HepG2 (cell line): ENCODE data around the gene PSENEN. TPM values are rescaled to one million over a fixed set of nuclear protein-coding genes. Genes with fewer than 3 reads are reported as not detected.

ENCODE experiments used
- ASH2L ChIP-seq: fragments of 300-600, 200-600 bp; sonication (generic); IDR thresholded peaks from 2 replicates; pipeline ENCODE4 v1.7.0; 2017; ENCODE audit warnings: low read depth, mild to moderate bottlenecking, moderate library complexity, mixed read lengths, low read length; ENCODE audit not compliant: insufficient read length
- ATF7-NPFF ChIP-seq: sonication (generic); formaldehyde crosslinking; IDR thresholded peaks from 2 replicates; pipeline ENCODE4 v1.8.1; 2023; ENCODE audit warnings: mild to moderate bottlenecking, low read depth, missing genetic modification reagents, moderate library complexity
- CCDC6 ChIP-seq: sonication (generic); formaldehyde crosslinking; IDR thresholded peaks from 2 replicates; pipeline ENCODE4 v1.8.1; 2022; ENCODE audit warnings: mild to moderate bottlenecking, missing genetic modification reagents, moderate library complexity
- EEA1 ChIP-seq: sonication (generic); formaldehyde crosslinking; IDR thresholded peaks from 2 replicates; pipeline ENCODE4 v1.5.1; 2020; ENCODE audit warnings: mild to moderate bottlenecking, missing genetic modification reagents, borderline replicate concordance
- EED ChIP-seq: sonication (generic); formaldehyde crosslinking; IDR thresholded peaks from 2 replicates; pipeline ENCODE4 v1.5.0; 2020; ENCODE audit warnings: mild to moderate bottlenecking, missing genetic modification reagents
- FIP1L1 ChIP-seq: fragments of 200-400 bp; formaldehyde crosslinking; IDR thresholded peaks from 2 replicates; pipeline ENCODE4 v1.6.1; 2018; ENCODE audit warnings: low read depth, mild to moderate bottlenecking, low read length, moderate library complexity, borderline replicate concordance; ENCODE audit not compliant: insufficient read depth
- FOXJ3 ChIP-seq: sonication (generic); formaldehyde crosslinking; IDR thresholded peaks from 2 replicates; pipeline ENCODE4 v1.4.0; 2020; ENCODE audit warnings: missing genetic modification reagents, mild to moderate bottlenecking, borderline replicate concordance
- GTF3A ChIP-seq: sonication (generic); formaldehyde crosslinking; conservative IDR thresholded peaks from 2 replicates; pipeline ENCODE4 v1.4.0; 2020; ENCODE audit warnings: mild to moderate bottlenecking, missing genetic modification reagents
- MTF1 ChIP-seq: sonication (generic); formaldehyde crosslinking; IDR thresholded peaks from 2 replicates; pipeline ENCODE4 v1.5.0; 2020; ENCODE audit warnings: missing genetic modification reagents
- NR2F2 ChIP-seq: IDR thresholded peaks from 2 replicates; pipeline ENCODE4 v1.6.1; 2012; ENCODE audit warnings: low read depth, inconsistent platforms, borderline replicate concordance
- PAX8 ChIP-seq: sonication (generic); formaldehyde crosslinking; IDR thresholded peaks from 2 replicates; pipeline ENCODE4 v1.8.0; 2022; ENCODE audit warnings: mild to moderate bottlenecking, missing genetic modification reagents, borderline replicate concordance
- RBAK ChIP-seq: sonication (generic); formaldehyde crosslinking; IDR thresholded peaks from 2 replicates; pipeline ENCODE4 v1.5.1; 2020; ENCODE audit warnings: mild to moderate bottlenecking, missing genetic modification reagents
- THRA ChIP-seq: sonication (generic); formaldehyde crosslinking; IDR thresholded peaks from 2 replicates; pipeline ENCODE4 v1.4.0; 2020; ENCODE audit warnings: missing genetic modification reagents, borderline replicate concordance
- ZFP62 ChIP-seq: sonication (generic); formaldehyde crosslinking; IDR thresholded peaks from 2 replicates; pipeline ENCODE4 v1.4.0; 2020; ENCODE audit warnings: missing genetic modification reagents
- ZFX ChIP-seq: sonication (generic); formaldehyde crosslinking; IDR thresholded peaks from 2 replicates; pipeline ENCODE4 v1.4.0; 2020; ENCODE audit warnings: mild to moderate bottlenecking, low read depth, missing genetic modification reagents, moderate library complexity
- ZNF468 ChIP-seq: sonication (generic); formaldehyde crosslinking; IDR thresholded peaks from 2 replicates; pipeline ENCODE4 v1.8.0; 2022; ENCODE audit warnings: mild to moderate bottlenecking, moderate library complexity, missing genetic modification reagents
- ZNF546 ChIP-seq: sonication (generic); formaldehyde crosslinking; conservative IDR thresholded peaks from 2 replicates; pipeline ENCODE4 v1.8.1; 2023; ENCODE audit warnings: mild to moderate bottlenecking, missing genetic modification reagents
- ZNF704 ChIP-seq: sonication (generic); formaldehyde crosslinking; IDR thresholded peaks from 2 replicates; pipeline ENCODE4 v1.8.1; 2023; ENCODE audit warnings: mild to moderate bottlenecking, inconsistent platforms, moderate library complexity, missing genetic modification reagents, borderline replicate concordance
- polyA plus RNA-seq, 8 experiments: library from polyadenylated mRNA; depleted of rRNA in 3 of 8; stranded (reverse) in 7 of 8; unstranded in 1 of 8; fragments of >200 nt; fragmentation: Illumina TruSeq in 4 of 8; extraction: Trizol in 4 of 8; gene quantifications; 2 replicates each; pipeline versions ENCODE4 v1.2.1 to v1.2.3, GENCODE V29; 2011 to 2016; ENCODE audit warnings: low read depth in 4 of 8, missing spikeins in 1 of 8, mixed read lengths in 1 of 8; ENCODE audit not compliant: insufficient read depth in 1 of 8
- total RNA-seq, 5 experiments: library from RNA; depleted of rRNA; stranded (reverse); fragments of >200 nt; fragmentation: Illumina TruSeq; extraction: Trizol; gene quantifications; 2 replicates each; pipeline ENCODE4 v1.2.3, GENCODE V29; 2016; ENCODE audit warnings: low read depth in 1 of 5
- TF ChIP-seq, protein P1 (sequence below): sonication (generic); formaldehyde crosslinking; IDR thresholded peaks from 2 replicates; pipeline ENCODE4 v1.9.0; 2021; ENCODE audit warnings: missing genetic modification reagents, borderline replicate concordance
- TF ChIP-seq, protein P2 (sequence below): sonication (generic); formaldehyde crosslinking; IDR thresholded peaks from 2 replicates; pipeline ENCODE4 v1.4.0; 2020; ENCODE audit warnings: missing genetic modification reagents
- TF ChIP-seq, protein P3 (sequence below): sonication (generic); formaldehyde crosslinking; IDR thresholded peaks from 2 replicates; pipeline ENCODE4 v1.8.1; 2023; ENCODE audit warnings: missing genetic modification reagents, mild to moderate bottlenecking, borderline replicate concordance

Gene PSENEN
- total and polyA plus RNA-seq, 2 of the 13 experiments (the other 11 are each of a cell fraction or from before 2014, with no cell fraction given), result 16.9 to 34.2 TPM

DNA sequence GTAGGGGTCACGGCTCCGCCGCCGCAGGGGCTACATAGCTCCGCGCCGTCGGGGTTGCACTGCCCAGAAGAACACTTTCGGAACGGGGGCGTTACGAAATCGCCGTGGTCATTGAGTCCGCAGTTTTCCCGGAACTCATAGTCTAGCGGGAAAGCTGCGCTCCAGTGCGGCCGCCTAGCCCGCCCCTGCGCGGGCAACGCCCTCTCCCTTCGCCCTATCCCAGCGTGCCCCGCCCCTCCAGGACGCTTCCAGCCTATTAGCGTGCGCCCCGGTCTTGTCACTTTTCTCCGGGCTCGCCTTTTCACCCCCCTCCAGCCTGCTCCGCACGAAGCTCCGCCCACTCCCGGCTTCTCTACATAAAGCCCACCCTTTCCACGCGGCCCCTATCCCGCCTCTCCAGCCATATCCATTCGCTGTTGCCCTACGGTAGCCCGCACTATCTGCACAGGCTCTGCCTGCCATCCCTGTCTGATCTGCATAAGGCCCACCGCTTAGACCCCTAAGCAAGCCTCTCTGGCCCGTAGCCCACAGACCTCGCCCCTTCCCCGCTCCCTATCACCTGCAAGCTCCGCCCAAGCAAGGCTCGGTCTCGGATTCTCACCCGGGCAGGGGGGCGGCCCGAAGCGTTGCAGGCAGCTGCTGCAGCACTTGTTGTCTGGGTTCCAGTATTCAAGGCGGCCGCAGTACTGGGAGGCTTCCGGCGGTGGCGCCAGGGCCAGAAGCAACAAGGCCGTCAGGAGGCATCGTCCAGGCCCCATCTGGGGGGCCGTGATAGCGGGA lies 4.8 kb upstream of the PSENEN start (continued):
- TF ChIP-seq THRA (CRISPR knock-in tag) (no peak), RBAK (CRISPR knock-in tag) (no peak), ZNF468 (CRISPR knock-in tag) (no peak), PAX8 (CRISPR knock-in tag) (no peak), ZFX (peak; percentile 86), ZNF546 (CRISPR knock-in tag) (no peak), NR2F2 (peak; percentile 39; the same call in 1 of the 2 replicates), CCDC6 (no peak; the same call in 1 of the 2 replicates), GTF3A (no peak), ZNF704 (CRISPR knock-in tag) (peak; percentile 37; the same call in 1 of the 2 replicates), ATF7-NPFF (CRISPR knock-in tag) (no peak), ASH2L (peak; percentile 76), EEA1 (CRISPR knock-in tag) (no peak), FOXJ3 (CRISPR knock-in tag) (0 out of 2 replicates have a peak, but pooled peaks have one; percentile 35), EED (CRISPR knock-in tag) (no peak), FIP1L1 (no peak), ZFP62 (CRISPR knock-in tag) (no peak), MTF1 (CRISPR knock-in tag) (no peak)
- TF ChIP-seq, protein P1, sequence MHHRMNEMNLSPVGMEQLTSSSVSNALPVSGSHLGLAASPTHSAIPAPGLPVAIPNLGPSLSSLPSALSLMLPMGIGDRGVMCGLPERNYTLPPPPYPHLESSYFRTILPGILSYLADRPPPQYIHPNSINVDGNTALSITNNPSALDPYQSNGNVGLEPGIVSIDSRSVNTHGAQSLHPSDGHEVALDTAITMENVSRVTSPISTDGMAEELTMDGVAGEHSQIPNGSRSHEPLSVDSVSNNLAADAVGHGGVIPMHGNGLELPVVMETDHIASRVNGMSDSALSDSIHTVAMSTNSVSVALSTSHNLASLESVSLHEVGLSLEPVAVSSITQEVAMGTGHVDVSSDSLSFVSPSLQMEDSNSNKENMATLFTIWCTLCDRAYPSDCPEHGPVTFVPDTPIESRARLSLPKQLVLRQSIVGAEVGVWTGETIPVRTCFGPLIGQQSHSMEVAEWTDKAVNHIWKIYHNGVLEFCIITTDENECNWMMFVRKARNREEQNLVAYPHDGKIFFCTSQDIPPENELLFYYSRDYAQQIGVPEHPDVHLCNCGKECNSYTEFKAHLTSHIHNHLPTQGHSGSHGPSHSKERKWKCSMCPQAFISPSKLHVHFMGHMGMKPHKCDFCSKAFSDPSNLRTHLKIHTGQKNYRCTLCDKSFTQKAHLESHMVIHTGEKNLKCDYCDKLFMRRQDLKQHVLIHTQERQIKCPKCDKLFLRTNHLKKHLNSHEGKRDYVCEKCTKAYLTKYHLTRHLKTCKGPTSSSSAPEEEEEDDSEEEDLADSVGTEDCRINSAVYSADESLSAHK (CRISPR knock-in tag), result no peak
- TF ChIP-seq, protein P2, sequence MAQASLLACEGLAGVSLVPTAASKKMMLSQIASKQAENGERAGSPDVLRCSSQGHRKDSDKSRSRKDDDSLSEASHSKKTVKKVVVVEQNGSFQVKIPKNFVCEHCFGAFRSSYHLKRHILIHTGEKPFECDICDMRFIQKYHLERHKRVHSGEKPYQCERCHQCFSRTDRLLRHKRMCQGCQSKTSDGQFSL (CRISPR knock-in tag), result no peak
- TF ChIP-seq, protein P3, sequence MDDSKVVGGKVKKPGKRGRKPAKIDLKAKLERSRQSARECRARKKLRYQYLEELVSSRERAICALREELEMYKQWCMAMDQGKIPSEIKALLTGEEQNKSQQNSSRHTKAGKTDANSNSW, result no peak
